Suprapubic skin (tissue), 4 donors: ENCODE data around the gene SLC25A11. TPM values are rescaled to one million over a fixed set of nuclear protein-coding genes. Genes with fewer than 3 reads are reported as not detected.

Source experiments
- DNase-seq, 2 donors: peaks; one replicate each; pipeline ENCODE4 v3.0.0-alpha.2; 2019; ENCODE audit warnings: low spot score in 2 of 2
- H3K27ac ChIP-seq: fragments of 200-600 bp; sonication (generic); one replicate; pipeline ENCODE4 v1.5.1; 2019
- H3K27me3 ChIP-seq: fragments of 200-600 bp; sonication (generic); one replicate; pipeline ENCODE4 v1.5.1; 2019
- H3K36me3 ChIP-seq: fragments of 200-600 bp; sonication (generic); one replicate; pipeline ENCODE4 v1.5.1; 2019
- H3K4me1 ChIP-seq: fragments of 200-600 bp; sonication (generic); one replicate; pipeline ENCODE4 v1.5.1; 2019
- H3K4me3 ChIP-seq: fragments of 200-600 bp; sonication (generic); one replicate; pipeline ENCODE4 v1.5.1; 2019; ENCODE audit warnings: mild to moderate bottlenecking
- H3K9me3 ChIP-seq: fragments of 200-600 bp; sonication (generic); one replicate; pipeline ENCODE4 v1.5.1; 2019
- EP300 ChIP-seq: sonication (generic); formaldehyde crosslinking; IDR thresholded peaks from one replicate; pipeline ENCODE4 v1.6.1; 2017; ENCODE audit warnings: antibody characterized with exemption
- POLR2A ChIP-seq, 2 donors: fragments of 450-650 bp; IDR thresholded peaks; one replicate each; pipeline ENCODE4 v1.6.1; 2017; ENCODE audit warnings: antibody characterized with exemption in 2 of 2, mild to moderate bottlenecking in 2 of 2, moderate library complexity in 2 of 2
- POLR2AphosphoS5 ChIP-seq, 3 donors: sonication (generic); formaldehyde crosslinking; IDR thresholded peaks; one replicate each; pipeline ENCODE4 v1.6.1; 2017; ENCODE audit warnings: antibody characterized with exemption in 3 of 3
- WGBS: methylation state at CpG from one replicate; pipeline ENCODE4 v1.1.5; 2018; 5-methylcytosine and 5-hydroxymethylcytosine counted together
- total RNA-seq, 4 donors: library from RNA; depleted of rRNA; stranded (reverse); fragments of >200 nt; gene quantifications; one replicate each; pipeline ENCODE4 v1.1.0, GENCODE V29; 2016
- TF ChIP-seq, protein P1 (sequence below), 2 donors: fragments of 200-600 bp in 1 of 2; fragments of 450-650 bp in 1 of 2; sonication (generic) in 1 of 2; IDR thresholded peaks; one replicate each; pipeline ENCODE4 v1.5.1; 2016 to 2019; ENCODE audit warnings: antibody characterized with exemption in 2 of 2, mild to moderate bottlenecking in 1 of 2, moderate library complexity in 1 of 2

SLC25A11 gene
- total RNA-seq, 4 donors from 2014 or later: 35.7 to 74.3 (median 41.6) TPM

DNA sequence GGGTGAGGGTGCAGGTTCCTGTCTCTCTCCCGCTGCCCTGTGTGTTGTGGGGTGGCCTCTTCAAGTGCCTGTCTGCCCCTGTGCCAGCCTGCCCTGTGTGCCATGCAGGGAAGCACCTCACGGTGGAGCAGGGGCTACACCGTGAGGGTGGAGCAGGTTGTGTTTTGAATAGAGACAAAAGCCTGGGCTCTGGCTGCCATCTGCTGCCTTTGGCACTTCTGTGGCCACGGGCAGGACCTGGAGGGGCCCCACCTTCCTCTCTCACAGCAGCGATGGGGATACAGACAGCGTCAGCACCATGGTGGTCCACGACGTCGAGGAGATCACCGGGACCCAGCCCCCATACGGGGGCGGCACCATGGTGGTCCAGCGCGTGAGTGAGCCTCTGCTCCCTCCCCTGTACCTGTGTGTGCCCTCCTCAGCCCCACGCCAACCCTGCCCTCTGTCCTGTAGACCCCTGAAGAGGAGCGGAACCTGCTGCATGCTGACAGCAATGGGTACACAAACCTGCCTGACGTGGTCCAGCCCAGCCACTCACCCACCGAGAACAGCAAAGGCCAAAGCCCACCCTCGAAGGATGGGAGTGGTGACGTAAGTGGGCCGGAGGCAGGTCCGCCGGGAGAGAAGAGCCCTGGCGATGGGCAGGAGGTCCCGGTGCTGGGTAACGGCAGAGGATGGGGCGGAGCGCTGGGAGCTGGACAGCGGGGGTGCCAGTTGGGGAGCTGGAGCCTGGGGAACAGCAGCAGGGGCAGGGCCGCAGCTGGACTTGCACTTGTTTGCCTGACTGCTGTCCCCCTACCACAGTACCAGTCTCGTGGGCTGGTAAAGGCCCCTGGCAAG lies 45.9 kb downstream of the SLC25A11 start:
- H3K27ac ChIP-seq: no peak overlapping the region
- H3K4me1 ChIP-seq: peaks cover 10% of the 10 kb centered on the region
- no peak for DNase-seq
- H3K4me3 ChIP-seq: no peak overlapping the region
- no peaks in the 10 kb centered on the region for H3K27me3 ChIP-seq
- TF ChIP-seq POLR2AphosphoS5 (IDR thresholded peaks at IDR 0.05) (no peak), EP300 (no peak), POLR2A (IDR thresholded peaks at IDR 0.05) (no peak)
- TF ChIP-seq, protein P1, sequence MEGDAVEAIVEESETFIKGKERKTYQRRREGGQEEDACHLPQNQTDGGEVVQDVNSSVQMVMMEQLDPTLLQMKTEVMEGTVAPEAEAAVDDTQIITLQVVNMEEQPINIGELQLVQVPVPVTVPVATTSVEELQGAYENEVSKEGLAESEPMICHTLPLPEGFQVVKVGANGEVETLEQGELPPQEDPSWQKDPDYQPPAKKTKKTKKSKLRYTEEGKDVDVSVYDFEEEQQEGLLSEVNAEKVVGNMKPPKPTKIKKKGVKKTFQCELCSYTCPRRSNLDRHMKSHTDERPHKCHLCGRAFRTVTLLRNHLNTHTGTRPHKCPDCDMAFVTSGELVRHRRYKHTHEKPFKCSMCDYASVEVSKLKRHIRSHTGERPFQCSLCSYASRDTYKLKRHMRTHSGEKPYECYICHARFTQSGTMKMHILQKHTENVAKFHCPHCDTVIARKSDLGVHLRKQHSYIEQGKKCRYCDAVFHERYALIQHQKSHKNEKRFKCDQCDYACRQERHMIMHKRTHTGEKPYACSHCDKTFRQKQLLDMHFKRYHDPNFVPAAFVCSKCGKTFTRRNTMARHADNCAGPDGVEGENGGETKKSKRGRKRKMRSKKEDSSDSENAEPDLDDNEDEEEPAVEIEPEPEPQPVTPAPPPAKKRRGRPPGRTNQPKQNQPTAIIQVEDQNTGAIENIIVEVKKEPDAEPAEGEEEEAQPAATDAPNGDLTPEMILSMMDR (IDR thresholded peaks at IDR 0.05): no peak
- WGBS: 88% methylated on average over 20 of the region's 31 CpGs
- H3K9me3 ChIP-seq: no peaks in the 10 kb centered on the region
- H3K36me3 ChIP-seq: peaks cover 81% of the 10 kb centered on the region

DNA sequence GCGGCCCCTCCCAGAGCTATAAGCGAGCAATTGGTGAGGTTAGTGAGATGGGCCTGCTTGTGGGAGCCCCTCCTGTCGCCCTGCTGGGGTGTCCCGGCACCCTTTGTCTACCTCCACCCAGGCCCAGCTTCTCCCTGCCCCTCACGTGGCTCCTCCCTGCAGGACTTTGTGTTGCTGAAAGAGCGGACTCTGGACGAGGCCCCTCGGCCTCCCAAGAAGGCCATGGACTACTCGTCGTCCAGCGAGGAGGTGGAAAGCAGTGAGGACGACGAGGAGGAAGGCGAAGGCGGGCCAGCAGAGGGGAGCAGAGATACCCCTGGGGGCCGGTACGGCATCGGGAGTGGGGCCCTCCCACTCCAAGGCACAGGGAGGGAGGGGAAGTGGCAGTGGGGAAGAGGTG lies 46.6 kb downstream of the SLC25A11 start:
- 92% methylated on average over 18 of the region's 18 CpGs for WGBS

DNA sequence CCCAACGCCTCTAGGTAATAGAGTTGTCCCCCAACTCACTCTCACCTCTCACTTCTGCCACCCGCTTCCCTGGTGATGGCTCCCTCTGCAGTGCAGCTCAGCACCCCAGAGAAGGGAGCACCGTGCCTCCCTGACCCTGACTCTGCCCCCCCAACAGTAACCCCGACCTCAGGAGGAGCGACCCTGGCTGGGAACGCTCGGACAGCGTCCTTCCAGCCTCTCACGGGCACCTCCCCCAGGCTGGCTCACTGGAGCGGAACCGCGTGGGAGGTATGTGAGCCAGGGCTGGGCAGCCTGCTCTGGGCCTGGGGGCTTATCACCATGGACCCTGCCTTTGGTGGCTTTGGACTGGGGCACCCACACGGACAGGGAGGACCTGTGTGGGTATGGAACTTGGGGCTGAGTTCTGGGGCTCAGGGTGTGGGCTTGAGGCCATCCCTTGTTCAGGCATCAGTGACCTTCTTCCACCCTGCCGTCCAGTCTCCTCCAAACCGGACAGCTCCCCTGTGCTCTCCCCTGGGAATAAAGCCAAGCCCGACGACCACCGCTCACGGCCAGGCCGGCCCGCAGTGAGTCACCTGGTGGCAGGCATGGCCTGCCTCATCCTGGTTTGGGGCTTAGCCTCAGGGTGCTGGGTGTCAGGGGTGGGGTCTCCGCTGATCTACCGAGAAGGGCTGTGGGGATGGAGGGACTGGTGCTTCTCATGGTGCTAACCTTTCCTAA lies 47.2 kb downstream of the SLC25A11 start:
- Histone ChIP-seq H3K4me3 (no peak overlapping the region), H3K36me3 (peaks cover 89% of the 10 kb centered on the region), H3K9me3 (no peaks in the 10 kb centered on the region), H3K4me1 (no peaks in the 10 kb centered on the region), H3K27me3 (no peaks in the 10 kb centered on the region), H3K27ac (no peak overlapping the region)
- TF ChIP-seq POLR2A (IDR thresholded peaks at IDR 0.05): no peak
- TF ChIP-seq POLR2AphosphoS5 (IDR thresholded peaks at IDR 0.05): no peak
- TF ChIP-seq, protein P1 (IDR thresholded peaks at IDR 0.05): no peak
- no peak for TF ChIP-seq EP300
- 86% methylated on average over 9 of the region's 23 CpGs for WGBS
- no peak for DNase-seq

More for the DNA sequence above, 46.6 kb downstream of the SLC25A11 start:
- H3K4me1 ChIP-seq: peaks cover 3% of the 10 kb centered on the region
- no peaks in the 10 kb centered on the region for H3K27me3 ChIP-seq
- peaks cover 83% of the 10 kb centered on the region for H3K36me3 ChIP-seq
- no peak overlapping the region for H3K4me3 ChIP-seq
- H3K27ac ChIP-seq: no peak overlapping the region
- H3K9me3 ChIP-seq: no peaks in the 10 kb centered on the region
- DNase-seq: no peak
- no peak for TF ChIP-seq POLR2AphosphoS5 (IDR thresholded peaks at IDR 0.05)
- TF ChIP-seq POLR2A (IDR thresholded peaks at IDR 0.05): no peak
- TF ChIP-seq, protein P1 (IDR thresholded peaks at IDR 0.05): no peak
- no peak for TF ChIP-seq EP300

DNA sequence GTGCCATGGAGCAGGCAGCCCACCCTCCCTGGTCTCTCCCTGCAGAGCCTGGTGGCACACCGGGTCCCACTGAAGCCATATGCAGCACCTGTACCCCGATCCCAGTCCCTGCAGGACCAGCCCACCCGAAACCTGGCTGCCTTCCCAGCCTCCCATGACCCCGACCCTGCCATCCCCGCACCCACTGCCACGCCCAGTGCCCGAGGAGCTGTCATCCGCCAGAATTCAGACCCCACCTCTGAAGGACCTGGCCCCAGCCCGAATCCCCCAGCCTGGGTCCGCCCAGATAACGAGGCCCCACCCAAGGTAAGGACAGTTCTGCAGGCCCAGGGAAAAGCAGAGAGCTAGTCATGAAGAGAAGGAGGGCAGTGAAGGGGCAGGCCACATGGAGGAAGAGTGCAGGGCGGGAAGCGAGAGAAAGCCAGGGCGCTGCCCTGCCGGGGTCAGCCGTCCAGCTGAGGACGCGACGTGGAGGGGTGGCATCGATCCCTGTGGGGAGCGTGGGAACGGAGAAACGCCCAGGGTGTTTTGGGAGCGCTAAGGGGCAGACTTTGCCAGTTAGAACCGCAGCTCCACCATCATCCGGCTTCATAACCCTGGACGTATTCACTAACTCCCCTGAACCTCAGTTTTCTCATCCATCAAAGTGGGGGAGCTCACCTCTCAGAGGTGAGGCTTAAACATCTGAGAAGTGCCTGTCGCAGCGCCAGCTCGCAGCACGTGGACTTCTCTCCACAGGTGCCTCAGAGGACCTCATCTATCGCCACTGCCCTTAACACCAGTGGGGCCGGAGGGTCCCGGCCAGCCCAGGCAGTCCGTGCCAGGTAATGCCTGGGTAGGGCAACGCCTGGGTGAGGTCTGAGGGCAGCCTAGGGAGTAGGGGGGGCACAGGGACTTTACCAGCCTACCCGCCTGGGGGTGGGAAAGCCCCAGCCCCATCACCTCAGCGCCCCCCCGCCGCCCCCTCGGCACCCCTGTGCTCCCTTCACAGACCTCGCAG lies 48.1 kb downstream of the SLC25A11 start:
- TF ChIP-seq EP300 (no peak), POLR2A (IDR thresholded peaks at IDR 0.05) (no peak), POLR2AphosphoS5 (IDR thresholded peaks at IDR 0.05) (no peak)
- TF ChIP-seq, protein P1 (IDR thresholded peaks at IDR 0.05): no peak
- 68% methylated on average over 16 of the region's 42 CpGs for WGBS
- DNase-seq: peak in 1 of 2 donors; percentile 66
- H3K4me1 ChIP-seq: no peaks in the 10 kb centered on the region
- no peak overlapping the region for H3K27ac ChIP-seq
- no peak overlapping the region for H3K4me3 ChIP-seq
- H3K9me3 ChIP-seq: no peaks in the 10 kb centered on the region
- no peaks in the 10 kb centered on the region for H3K27me3 ChIP-seq
- peaks cover 92% of the 10 kb centered on the region for H3K36me3 ChIP-seq
